ENCODE results near the gene AQP12B. TPM values are rescaled to one million over a fixed set of nuclear protein-coding genes. Genes with fewer than 3 reads are reported as not detected.

AQP12B gene
- total RNA-seq, 1 donor, result not detected

- DNase-seq (ENCODE audit: low read depth), result no peak
- H3K4me3 ChIP-seq (ENCODE audit: low read depth, low read length), result no peak overlapping the region
- no peak for TF ChIP-seq CTCF (IDR thresholded peaks at IDR 0.05; ENCODE audit: insufficient read depth, low read depth, low read length)
Measured at GRCh38 chr2:240642061-240642805, 40.5 kb downstream of the AQP12B start.

GRCh38 chr2:240640939-240641338 lies 41.7 kb downstream of the AQP12B start:
- peak; percentile 44 for TF ChIP-seq CTCF (IDR thresholded peaks at IDR 0.05; ENCODE audit: insufficient read depth, low read depth, low read length)
- H3K4me3 ChIP-seq (ENCODE audit: low read depth, low read length), result no peak overlapping the region
- DNase-seq (ENCODE audit: low read depth), result peak; percentile 16

GRCh38 chr2:240639566-240639965 lies 43.1 kb downstream of the AQP12B start:
- no peak for TF ChIP-seq CTCF (IDR thresholded peaks at IDR 0.05; ENCODE audit: insufficient read depth, low read depth, low read length)
- no peak overlapping the region for H3K4me3 ChIP-seq (ENCODE audit: low read depth, low read length)
- DNase-seq (ENCODE audit: low read depth), result no peak

- DNase-seq (ENCODE audit: low read depth), result no peak
- TF ChIP-seq CTCF (IDR thresholded peaks at IDR 0.05; ENCODE audit: insufficient read depth, low read depth, low read length), result no peak
- no peak overlapping the region for H3K4me3 ChIP-seq (ENCODE audit: low read depth, low read length)
Measured at GRCh38 chr2:240638512-240639160, 44.0 kb downstream of the AQP12B start.

- DNase-seq (ENCODE audit: low read depth), result no peak
- no peak overlapping the region for H3K4me3 ChIP-seq (ENCODE audit: low read depth, low read length)
- TF ChIP-seq CTCF (IDR thresholded peaks at IDR 0.05; ENCODE audit: insufficient read depth, low read depth, low read length), result no peak
Measured at GRCh38 chr2:240637901-240638345, 44.8 kb downstream of the AQP12B start.

GRCh38 chr2:240637116-240637900 lies 45.4 kb downstream of the AQP12B start:
- no peak overlapping the region for H3K4me3 ChIP-seq (ENCODE audit: low read depth, low read length)
- no peak for DNase-seq (ENCODE audit: low read depth)
- TF ChIP-seq CTCF (IDR thresholded peaks at IDR 0.05; ENCODE audit: insufficient read depth, low read depth, low read length), result no peak
